IMR-90 (cell line): ENCODE data around the gene MOB3B. TPM values are rescaled to one million over a fixed set of nuclear protein-coding genes. Genes with fewer than 3 reads are reported as not detected.
A peak's percentile ranks its signal among the peaks of the same experiment; 100 is the strongest.

ENCODE experiments used
- ATAC-seq: fragments of 200-7000 bp; cut with Tn5 transposase; 2 replicates; pipeline ENCODE4 v1.9.1; 2020; ENCODE audit warnings: low read depth, mild to moderate bottlenecking, moderate library complexity
- BruUV-seq: library from RNA; stranded (reverse); fragments of 400-500 nt; replicated peaks from 2 replicates; lab custom pipeline; 2021; lab: Mats Ljungman, UMichigan
- CTCF ChIA-PET: fragments of 300-600 bp; formaldehyde crosslinking; extraction: SDS; loops from one replicate; lab custom pipeline; 2021; ENCODE audit warnings: antibody characterized with exemption; lab: Yijun Ruan, JAX
- POLR2A ChIA-PET: fragments of 300-600 bp; sonication (Branson Sonifier 250); formaldehyde crosslinking; loops from one replicate; lab custom pipeline; 2022; ENCODE audit warnings: antibody characterized with exemption; ENCODE audit not compliant: unreplicated experiment; lab: Charles Lee
- DNase-seq: peaks from one replicate; pipeline ENCODE4 v3.0.0; 2013
- H2AFZ ChIP-seq: replicated peaks from 2 replicates; pipeline ENCODE3; 2013; ENCODE audit warnings: low read length, mild to moderate bottlenecking; ENCODE audit not compliant: poor library complexity
- H2AK5ac ChIP-seq: 2 replicates; pipeline ENCODE4 v1.6.1; 2013; ENCODE audit warnings: low read depth, low read length, inconsistent platforms
- H2AK9ac ChIP-seq: replicated peaks from 2 replicates; pipeline ENCODE3; 2013; ENCODE audit warnings: mild to moderate bottlenecking, low read depth, low read length, moderate library complexity; ENCODE audit not compliant: poor library complexity
- H2BK120ac ChIP-seq: 2 replicates; pipeline ENCODE4 v1.6.1; 2013; ENCODE audit warnings: low read depth, low read length, inconsistent platforms
- H2BK15ac ChIP-seq: 3 replicates; pipeline ENCODE4 v1.6.1; 2013; ENCODE audit warnings: low read depth, low read length, inconsistent platforms
- H2BK20ac ChIP-seq: 2 replicates; pipeline ENCODE4 v1.6.1; 2013; ENCODE audit warnings: low read depth, mild to moderate bottlenecking, inconsistent platforms, low read length, moderate library complexity
- H2BK5ac ChIP-seq: 2 replicates; pipeline ENCODE4 v1.6.1; 2013; ENCODE audit warnings: mild to moderate bottlenecking, low read depth, low read length, inconsistent platforms; ENCODE audit not compliant: poor library complexity, severe bottlenecking
- H3K14ac ChIP-seq: replicated peaks from 2 replicates; pipeline ENCODE4 v1.6.1; 2013; ENCODE audit warnings: low read depth, low read length, inconsistent platforms
- H3K18ac ChIP-seq: 2 replicates; pipeline ENCODE4 v1.6.1; 2013; ENCODE audit warnings: low read depth, low read length, control low read depth
- H3K23ac ChIP-seq: 2 replicates; pipeline ENCODE4 v1.6.1; 2013; ENCODE audit warnings: low read depth, low read length, inconsistent platforms
- H3K27ac ChIP-seq: 2 replicates; pipeline ENCODE4 v1.5.1; 2013; ENCODE audit warnings: mild to moderate bottlenecking, control low read depth, low read length; ENCODE audit not compliant: insufficient read depth
- H3K27me3 ChIP-seq: 2 replicates; pipeline ENCODE4 v1.6.1; 2013; ENCODE audit warnings: low read length; ENCODE audit not compliant: control insufficient read depth, insufficient read depth
- H3K36me3 ChIP-seq: 2 replicates; pipeline ENCODE4 v1.6.1; 2013; ENCODE audit warnings: low read length, mixed read lengths; ENCODE audit not compliant: control insufficient read depth, insufficient read depth
- H3K4ac ChIP-seq: 2 replicates; pipeline ENCODE4 v1.6.1; 2013; ENCODE audit warnings: low read depth, low read length, inconsistent platforms
- H3K4me1 ChIP-seq: 2 replicates; pipeline ENCODE4 v1.6.1; 2013; ENCODE audit warnings: low read length, mixed read lengths; ENCODE audit not compliant: control insufficient read depth, insufficient read depth
- H3K4me2 ChIP-seq: 2 replicates; pipeline ENCODE4 v1.6.1; 2013; ENCODE audit warnings: low read depth, mild to moderate bottlenecking, control low read depth, low read length, moderate library complexity
- H3K4me3 ChIP-seq: 2 replicates; pipeline ENCODE4 v1.5.1; 2013; ENCODE audit warnings: low read depth, mild to moderate bottlenecking, control low read depth, low read length, moderate library complexity; ENCODE audit not compliant: insufficient read depth
- H3K56ac ChIP-seq: 2 replicates; pipeline ENCODE4 v1.6.1; 2013; ENCODE audit warnings: low read length, inconsistent platforms; ENCODE audit not compliant: insufficient read depth; ENCODE audit errors: extremely low read depth
- H3K79me1 ChIP-seq, 2 experiments: 2 replicates each; pipeline ENCODE4 v1.6.1; 2013; ENCODE audit warnings: low read length in 2 of 2, inconsistent platforms in 1 of 2, low read depth in 1 of 2
- H3K9ac ChIP-seq: 2 replicates; pipeline ENCODE4 v1.6.1; 2013; ENCODE audit warnings: low read depth, low read length, control low read depth
- H3K9me1 ChIP-seq: 2 replicates; pipeline ENCODE4 v1.6.1; 2013; ENCODE audit warnings: low read length, inconsistent platforms; ENCODE audit not compliant: insufficient read depth
- H3K9me3 ChIP-seq: 2 replicates; pipeline ENCODE4 v1.6.1; 2013; ENCODE audit warnings: low read length; ENCODE audit not compliant: control insufficient read depth, insufficient read depth
- H4K20me1 ChIP-seq: 2 replicates; pipeline ENCODE4 v1.6.1; 2013; ENCODE audit warnings: low read length, inconsistent platforms; ENCODE audit not compliant: insufficient read depth
- H4K5ac ChIP-seq: 2 replicates; pipeline ENCODE4 v1.6.1; 2013; ENCODE audit warnings: mild to moderate bottlenecking, low read depth, low read length, control low read depth
- H4K8ac ChIP-seq, 2 experiments: 2 replicates each; pipeline ENCODE4 v1.6.1; 2013; ENCODE audit warnings: low read depth in 2 of 2, low read length in 2 of 2, control low read depth in 1 of 2, inconsistent platforms in 1 of 2
- H4K91ac ChIP-seq: 2 replicates; pipeline ENCODE4 v1.6.1; 2013; ENCODE audit warnings: low read depth, low read length, inconsistent platforms; ENCODE audit not compliant: insufficient read depth
- CEBPB ChIP-seq: IDR thresholded peaks from 2 replicates; pipeline ENCODE4 v1.6.1; 2012; ENCODE audit warnings: low read depth, low read length, improper control_type of control experiment
- CHD1 ChIP-seq: IDR thresholded peaks from 2 replicates; pipeline ENCODE4 v1.6.1; 2012; ENCODE audit warnings: low read depth, low read length, improper control_type of control experiment
- ELK1 ChIP-seq: fragments of 150-350 bp; IDR thresholded peaks from 2 replicates; pipeline ENCODE4 v1.6.1; 2016; ENCODE audit warnings: low read depth, mild to moderate bottlenecking, low read length, moderate library complexity, borderline replicate concordance
- FOS ChIP-seq: fragments of 150-350 bp; IDR thresholded peaks from 2 replicates; pipeline ENCODE4 v1.6.1; 2016; ENCODE audit warnings: low read depth, low read length
- MAFK ChIP-seq: IDR thresholded peaks from 2 replicates; pipeline ENCODE4 v1.6.1; 2012; ENCODE audit warnings: low read depth, low read length, improper control_type of control experiment
- MAZ ChIP-seq: IDR thresholded peaks from 2 replicates; pipeline ENCODE4 v1.6.1; 2012; ENCODE audit warnings: low read depth, mild to moderate bottlenecking, low read length, improper control_type of control experiment, moderate library complexity, borderline replicate concordance
- RAD21 ChIP-seq: IDR thresholded peaks from 2 replicates; pipeline ENCODE4 v1.6.1; 2012; ENCODE audit warnings: low read length, improper control_type of control experiment
- RCOR1 ChIP-seq: IDR thresholded peaks from 2 replicates; pipeline ENCODE4 v1.6.1; 2012; ENCODE audit warnings: mild to moderate bottlenecking, low read length, improper control_type of control experiment; ENCODE audit not compliant: insufficient replicate concordance
- SMC3 ChIP-seq: fragments of 150-350 bp; IDR thresholded peaks from 2 replicates; pipeline ENCODE4 v1.6.1; 2016; ENCODE audit warnings: low read depth, mild to moderate bottlenecking, antibody characterized with exemption, low read length, moderate library complexity
- USF2 ChIP-seq: fragments of 150-350 bp; IDR thresholded peaks from 2 replicates; pipeline ENCODE4 v1.6.1; 2017; ENCODE audit warnings: mild to moderate bottlenecking, antibody characterized with exemption, low read length, low read depth
- WGBS, 2 experiments: methylation state at CpG; one replicate each; pipeline versions ENCODE4 v1.1.5 to v1.1.7; 2013; ENCODE audit warnings: missing lambda C conversion rate in 2 of 2; ENCODE audit not compliant: insufficient read length in 1 of 2; ENCODE audit errors: extremely low coverage in 2 of 2; 5-methylcytosine and 5-hydroxymethylcytosine counted together
- dilution Hi-C: fragments of 300-500 bp; cut with HindIII; formaldehyde crosslinking; loops from one replicate; pipeline ENCODE4 v1.14.3; 2018; ENCODE audit warnings: low sequenced_read_pairs; ENCODE audit not compliant: unreplicated experiment
- in situ Hi-C: fragments of 300-500 bp; cut with MboI; formaldehyde crosslinking; loops from 3 replicates; pipeline ENCODE4 v1.14.3; 2019; ENCODE audit warnings: low sequenced_read_pairs, inconsistent platforms, mixed read lengths
- intact Hi-C: fragments of 100-400 bp; cut with micrococcal nuclease; formaldehyde crosslinking; loops from 2 replicates; pipeline ENCODE4 v1.10.0; 2022
- polyA plus RNA-seq, 3 experiments: library from polyadenylated mRNA; depleted of rRNA; stranded (reverse); fragments of >200 nt; gene quantifications; 2 replicates each; pipeline ENCODE4 v1.2.3, GENCODE V29; 2012; ENCODE audit warnings: low replicate concordance in 1 of 3
- total RNA-seq: library from RNA; depleted of rRNA; stranded (reverse); fragments of >200 nt; gene quantifications from 2 replicates; pipeline ENCODE4 v1.2.3, GENCODE V29; 2012

The MOB3B gene
- total and polyA plus RNA-seq, 2 of the 4 experiments (the other 2 are of a cell fraction), result under 0.01 to 0.02 TPM

GRCh38 chr9:27395484-27395921, 134.1 kb downstream of the MOB3B start:
- Histone ChIP-seq H3K27ac (no peak overlapping the region), H3K36me3 (no peaks in the 10 kb centered on the region), H2BK15ac (no peak overlapping the region), H3K27me3 (no peaks in the 10 kb centered on the region), H2BK5ac (no peak overlapping the region), H2AK5ac (no peak overlapping the region), H2AK9ac (peak overlapping the region; percentile 5), H4K91ac (no peak overlapping the region), H3K4me3 (no peak overlapping the region), H2BK120ac (no peak overlapping the region), H3K23ac (no peak overlapping the region), H2BK20ac (no peak overlapping the region), H3K4me1 (no peaks in the 10 kb centered on the region), H3K9ac (no peak overlapping the region), H3K4ac (no peak overlapping the region), H4K20me1 (no peaks in the 10 kb centered on the region), H3K9me1 (no peaks in the 10 kb centered on the region), H3K18ac (no peak overlapping the region), H2AFZ (no peak overlapping the region), H4K5ac (no peak overlapping the region), H4K8ac (no peak overlapping the region), H3K4me2 (no peak overlapping the region), H3K9me3 (no peaks in the 10 kb centered on the region), H3K14ac (no peak overlapping the region), H3K79me1 (no peaks in the 10 kb centered on the region), H3K56ac (no peak overlapping the region)
- no peak for TF ChIP-seq FOS
- TF ChIP-seq RAD21, result no peak
- TF ChIP-seq MAFK, result no peak
- no peak for TF ChIP-seq MAZ
- TF ChIP-seq CHD1, result no peak
- no peak for TF ChIP-seq CEBPB
- no peak for TF ChIP-seq RCOR1
- TF ChIP-seq USF2, result no peak
- TF ChIP-seq ELK1, result no peak
- no peak for TF ChIP-seq SMC3
- ATAC-seq, result no peak
- intact Hi-C loops (no loop called here), dilution Hi-C loops (no loop called here), in situ Hi-C loops (no loop called here)
- ChIA-PET POLR2A (no interaction called here), CTCF (no interaction called here)
- 9% methylated on average over 1 of the region's 4 CpGs; no CpG with 5 or more reads in 1 of the 2 experiments for WGBS, 2 experiments
- DNase-seq, result no peak
- BruUV-seq, result no TSS peak
